ENCODE results near the gene ITPRID2. TPM values are rescaled to one million over a fixed set of nuclear protein-coding genes. Genes with fewer than 3 reads are reported as not detected.
A peak's percentile ranks its signal among the peaks of the same experiment; 100 is the strongest.
"Not testable (repeated sequence)": the region's sequence is repeated elsewhere in the genome, so short reads cannot be mapped to it uniquely, and the experiment has no call there.

Gene ITPRID2
- total and polyA plus RNA-seq, 2 of the 13 experiments (the other 11 are each of a cell fraction or from before 2014, with no cell fraction given): 44.8 to 62.3 TPM

GRCh38 chr2:181959508-181959907 lies 68.0 kb downstream of the ITPRID2 start:
- Histone ChIP-seq H3K4me3 (replicated peaks in 1 of 3; ENCODE audit: insufficient read depth in 1 of 3, low read depth in 2 of 3, low read length in 3 of 3) (no peak overlapping the region), H2AFZ (ENCODE audit: low read length) (no peak overlapping the region), H4K20me1 (ENCODE audit: insufficient read depth, low read length) (no peaks in the 10 kb centered on the region), H3K27me3 (ENCODE audit: control insufficient read depth in 1 of 2, insufficient read depth in 2 of 2, low read length in 2 of 2) (no peaks in the 10 kb centered on the region; a peak in 1 of 5 replicates), H3K27ac (ENCODE audit: extremely low read length, insufficient read depth, low read length) (no peak overlapping the region), H3K9me3 (ENCODE audit: low read length) (no peaks in the 10 kb centered on the region), H3K36me3 (replicated peaks in 1 of 2; ENCODE audit: control insufficient read depth in 1 of 2, insufficient read depth in 2 of 2, low read length in 2 of 2) (no peaks in the 10 kb centered on the region), H3K4me2 (ENCODE audit: low read depth, low read length) (no peak overlapping the region), H3K9ac (ENCODE audit: insufficient read depth, low read depth, low read length) (no peak overlapping the region), H3K4me1 (ENCODE audit: insufficient read depth, low read length) (peaks cover 15% of the 10 kb centered on the region), H3K79me2 (ENCODE audit: insufficient read depth, low read length) (no peaks in the 10 kb centered on the region)
- DNase-seq (ENCODE audit: low spot score) (no peak), FAIRE-seq (no peak), ATAC-seq (no peak)
- in situ Hi-C loops (cut with HindIII; ENCODE audit: extremely low pct_ligation_motif_present, low pct_unique_long_range_greater_than_20kb) (no loop called here), intact Hi-C loops (cut with micrococcal nuclease; ENCODE audit: unreplicated experiment) (loop anchor here (10.0 kb wide), 1 partner anchor 115 kb away; no protein-coding TSS in a partner anchor)
- no TSS peak for BruUV-seq (replicated peaks)
- POLR2A ChIA-PET: no interaction called here
- CTCF ChIA-PET (ENCODE audit: low intra/inter-chr PET ratio, low total read pairs): no interaction called here
- TF ChIP-seq, protein P1, sequence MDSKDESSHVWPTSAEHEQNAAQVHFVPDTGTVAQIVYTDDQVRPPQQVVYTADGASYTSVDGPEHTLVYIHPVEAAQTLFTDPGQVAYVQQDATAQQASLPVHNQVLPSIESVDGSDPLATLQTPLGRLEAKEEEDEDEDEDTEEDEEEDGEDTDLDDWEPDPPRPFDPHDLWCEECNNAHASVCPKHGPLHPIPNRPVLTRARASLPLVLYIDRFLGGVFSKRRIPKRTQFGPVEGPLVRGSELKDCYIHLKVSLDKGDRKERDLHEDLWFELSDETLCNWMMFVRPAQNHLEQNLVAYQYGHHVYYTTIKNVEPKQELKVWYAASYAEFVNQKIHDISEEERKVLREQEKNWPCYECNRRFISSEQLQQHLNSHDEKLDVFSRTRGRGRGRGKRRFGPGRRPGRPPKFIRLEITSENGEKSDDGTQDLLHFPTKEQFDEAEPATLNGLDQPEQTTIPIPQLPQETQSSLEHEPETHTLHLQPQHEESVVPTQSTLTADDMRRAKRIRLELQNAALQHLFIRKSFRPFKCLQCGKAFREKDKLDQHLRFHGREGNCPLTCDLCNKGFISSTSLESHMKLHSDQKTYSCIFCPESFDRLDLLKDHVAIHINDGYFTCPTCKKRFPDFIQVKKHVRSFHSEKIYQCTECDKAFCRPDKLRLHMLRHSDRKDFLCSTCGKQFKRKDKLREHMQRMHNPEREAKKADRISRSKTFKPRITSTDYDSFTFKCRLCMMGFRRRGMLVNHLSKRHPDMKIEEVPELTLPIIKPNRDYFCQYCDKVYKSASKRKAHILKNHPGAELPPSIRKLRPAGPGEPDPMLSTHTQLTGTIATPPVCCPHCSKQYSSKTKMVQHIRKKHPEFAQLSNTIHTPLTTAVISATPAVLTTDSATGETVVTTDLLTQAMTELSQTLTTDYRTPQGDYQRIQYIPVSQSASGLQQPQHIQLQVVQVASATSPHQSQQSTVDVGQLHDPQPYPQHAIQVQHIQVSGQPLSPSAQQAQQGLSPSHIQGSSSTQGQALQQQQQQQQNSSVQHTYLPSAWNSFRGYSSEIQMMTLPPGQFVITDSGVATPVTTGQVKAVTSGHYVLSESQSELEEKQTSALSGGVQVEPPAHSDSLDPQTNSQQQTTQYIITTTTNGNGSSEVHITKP (CRISPR knock-in tag; IDR thresholded peaks at IDR 0.05; ENCODE audit: low read depth): no peak
- TF ChIP-seq KLF16 (CRISPR knock-in tag; IDR thresholded peaks at IDR 0.05) (no peak), JUNB (CRISPR knock-in tag; IDR thresholded peaks at IDR 0.05; ENCODE audit: borderline replicate concordance) (no peak)

GRCh38 chr2:181961167-181961566 lies 69.6 kb downstream of the ITPRID2 start:
- TF ChIP-seq STAG1 (CRISPR knock-in tag; IDR thresholded peaks at IDR 0.05): peak; percentile 17; the same call in 1 of the 2 replicates
- TF ChIP-seq, protein P2, sequence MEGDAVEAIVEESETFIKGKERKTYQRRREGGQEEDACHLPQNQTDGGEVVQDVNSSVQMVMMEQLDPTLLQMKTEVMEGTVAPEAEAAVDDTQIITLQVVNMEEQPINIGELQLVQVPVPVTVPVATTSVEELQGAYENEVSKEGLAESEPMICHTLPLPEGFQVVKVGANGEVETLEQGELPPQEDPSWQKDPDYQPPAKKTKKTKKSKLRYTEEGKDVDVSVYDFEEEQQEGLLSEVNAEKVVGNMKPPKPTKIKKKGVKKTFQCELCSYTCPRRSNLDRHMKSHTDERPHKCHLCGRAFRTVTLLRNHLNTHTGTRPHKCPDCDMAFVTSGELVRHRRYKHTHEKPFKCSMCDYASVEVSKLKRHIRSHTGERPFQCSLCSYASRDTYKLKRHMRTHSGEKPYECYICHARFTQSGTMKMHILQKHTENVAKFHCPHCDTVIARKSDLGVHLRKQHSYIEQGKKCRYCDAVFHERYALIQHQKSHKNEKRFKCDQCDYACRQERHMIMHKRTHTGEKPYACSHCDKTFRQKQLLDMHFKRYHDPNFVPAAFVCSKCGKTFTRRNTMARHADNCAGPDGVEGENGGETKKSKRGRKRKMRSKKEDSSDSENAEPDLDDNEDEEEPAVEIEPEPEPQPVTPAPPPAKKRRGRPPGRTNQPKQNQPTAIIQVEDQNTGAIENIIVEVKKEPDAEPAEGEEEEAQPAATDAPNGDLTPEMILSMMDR (CRISPR knock-in tag; IDR thresholded peaks at IDR 0.05): peak; percentile 32; the same call in 1 of the 2 replicates
- CTCF ChIA-PET (ENCODE audit: low intra/inter-chr PET ratio, low total read pairs); H3K36me3 ChIP-seq (replicated peaks in 1 of 2; ENCODE audit: control insufficient read depth in 1 of 2, insufficient read depth in 2 of 2, low read length in 2 of 2); intact Hi-C loops (cut with micrococcal nuclease; ENCODE audit: unreplicated experiment); H3K27me3 ChIP-seq (ENCODE audit: control insufficient read depth in 1 of 2, insufficient read depth in 2 of 2, low read length in 2 of 2); POLR2A ChIA-PET; FAIRE-seq; H3K27ac ChIP-seq (ENCODE audit: extremely low read length, insufficient read depth, low read length); H3K4me2 ChIP-seq (ENCODE audit: low read depth, low read length); H3K79me2 ChIP-seq (ENCODE audit: insufficient read depth, low read length); H3K4me3 ChIP-seq (replicated peaks in 1 of 3; ENCODE audit: insufficient read depth in 1 of 3, low read depth in 2 of 3, low read length in 3 of 3); ATAC-seq; H4K20me1 ChIP-seq (ENCODE audit: insufficient read depth, low read length); H3K9ac ChIP-seq (ENCODE audit: insufficient read depth, low read depth, low read length); DNase-seq (ENCODE audit: low spot score); in situ Hi-C loops (cut with HindIII; ENCODE audit: extremely low pct_ligation_motif_present, low pct_unique_long_range_greater_than_20kb); H3K9me3 ChIP-seq (ENCODE audit: low read length); BruUV-seq (replicated peaks); H2AFZ ChIP-seq (ENCODE audit: low read length): not testable (repeated sequence)
- H3K4me1 ChIP-seq (ENCODE audit: insufficient read depth, low read length): peaks cover 15% of the 10 kb centered on the region
- WGBS (ENCODE audit: low lambda C conversion rate): 86% methylated on average over 8 of the region's 8 CpGs
